Measurements from ENCODE around the gene TLNRD1.

TLNRD1 gene

DNA sequence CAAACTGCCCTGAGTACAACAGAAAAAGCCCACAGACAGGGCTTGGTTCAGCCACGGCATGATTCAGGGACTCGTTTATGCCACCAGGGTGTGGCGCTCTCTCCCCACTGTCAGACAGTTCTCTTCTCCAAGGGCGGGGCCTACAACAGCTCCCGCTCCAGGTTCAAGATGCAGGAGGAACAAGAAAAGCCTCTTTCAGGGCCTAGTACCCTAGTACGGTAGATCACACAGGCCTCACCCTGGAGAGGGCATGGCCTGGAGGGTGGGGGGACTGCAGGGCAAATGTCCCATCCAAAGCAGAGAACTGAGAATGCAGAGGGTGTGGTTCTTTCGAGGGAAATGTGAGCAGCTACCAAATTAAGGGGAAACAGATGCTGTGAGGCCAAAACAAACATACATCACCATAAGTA is 23.1 kb upstream of the TLNRD1 start:
- no peak for DNase-seq (ENCODE audit: low read depth in 4 of 4, low spot score in 1 of 4)

- no peak for DNase-seq (ENCODE audit: low read depth in 4 of 4, low spot score in 1 of 4)
These were observed 21.9 kb upstream of the TLNRD1 start for GRCh38 chr15:80978685-80979329.

- DNase-seq (ENCODE audit: low read depth in 4 of 4, low spot score in 1 of 4): no peak
These were observed 21.1 kb upstream of the TLNRD1 start for GRCh38 chr15:80979538-80980200.

- no peak for DNase-seq (ENCODE audit: low read depth in 4 of 4, low spot score in 1 of 4)
These were observed 18.5 kb upstream of the TLNRD1 start for GRCh38 chr15:80982205-80982604.

- DNase-seq (ENCODE audit: low read depth in 4 of 4, low spot score in 1 of 4): no peak
These were observed 17.9 kb upstream of the TLNRD1 start for GRCh38 chr15:80982839-80983238.

DNA sequence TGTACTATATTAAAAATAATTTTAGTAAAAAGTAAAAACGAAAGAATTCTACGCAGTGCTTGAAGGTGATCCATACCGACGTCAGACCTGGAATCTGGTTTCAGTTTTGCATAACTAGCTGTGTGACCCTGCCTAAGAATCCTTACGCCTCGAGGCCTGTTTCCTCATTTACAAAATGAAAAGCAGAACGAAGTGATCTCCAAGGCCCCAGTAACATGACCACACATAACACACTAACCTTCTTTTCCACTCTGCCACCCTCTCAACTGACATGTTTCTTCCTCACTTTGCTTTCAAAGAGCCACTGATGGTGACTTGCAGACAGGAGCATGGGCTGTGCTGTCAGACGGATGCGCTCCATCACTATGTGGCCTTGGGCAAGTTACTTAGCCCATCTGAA is 15.9 kb upstream of the TLNRD1 start:
- DNase-seq (ENCODE audit: low read depth in 4 of 4, low spot score in 1 of 4): no peak

- DNase-seq (ENCODE audit: low read depth in 4 of 4, low spot score in 1 of 4): no peak
These were observed 14.7 kb upstream of the TLNRD1 start for GRCh38 chr15:80985981-80986380.

DNA sequence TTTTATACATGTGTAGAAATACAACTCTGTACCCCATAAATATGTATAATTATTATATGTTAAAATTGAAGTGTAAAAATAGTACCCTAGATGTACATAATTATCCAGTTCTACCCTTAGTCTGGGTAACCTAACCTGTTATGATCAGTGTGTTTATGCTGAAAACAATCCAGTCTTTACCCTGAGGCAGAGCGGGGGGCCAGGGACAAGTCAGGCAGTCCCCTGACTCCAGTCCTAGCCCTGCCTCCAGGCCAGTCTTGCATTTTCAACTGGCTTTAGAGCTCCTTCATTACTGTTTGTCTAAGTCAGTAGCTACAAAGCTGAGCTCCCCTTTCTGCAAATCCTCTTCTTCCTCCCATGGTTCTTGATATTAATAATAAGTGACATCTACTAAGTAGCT is 14.2 kb upstream of the TLNRD1 start:
- no peak for DNase-seq (ENCODE audit: low read depth in 4 of 4, low spot score in 1 of 4)

GRCh38 chr15:80988148-80988796 is 12.5 kb upstream of the TLNRD1 start:
- DNase-seq (ENCODE audit: low read depth in 4 of 4, low spot score in 1 of 4): no peak

DNA sequence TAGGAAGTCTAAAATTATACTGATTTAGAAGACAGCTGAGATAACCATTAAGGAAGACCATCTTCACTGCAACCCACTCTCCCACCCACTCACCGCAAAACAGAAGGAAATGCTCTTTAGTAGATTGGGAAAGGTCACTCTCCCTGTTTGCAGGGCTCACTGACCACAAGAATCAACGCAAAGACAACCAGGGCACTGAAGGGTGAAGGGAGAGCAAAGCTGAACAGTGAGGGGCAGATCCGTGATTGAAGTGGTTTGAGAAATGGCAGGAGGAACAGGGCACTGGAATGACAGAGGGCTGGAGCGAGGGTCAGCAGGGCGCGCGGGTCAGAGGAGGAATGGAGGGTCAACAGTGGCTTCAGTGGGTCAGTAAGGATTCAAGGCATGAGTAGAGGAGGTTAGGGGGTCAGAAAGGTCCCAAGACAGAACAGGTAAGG is 11.6 kb upstream of the TLNRD1 start:
- no peak for DNase-seq (ENCODE audit: low read depth in 4 of 4, low spot score in 1 of 4)

GRCh38 chr15:80989518-80990478 is 10.9 kb upstream of the TLNRD1 start, which contains the start of gene MESD:
MESD (minus strand) TSS chr15:80989819; CDS start chr15:80989791, 28 bp downstream.
- DNase-seq (ENCODE audit: low read depth in 4 of 4, low spot score in 1 of 4): peak; percentile 97 to 100 (median 98)

DNA sequence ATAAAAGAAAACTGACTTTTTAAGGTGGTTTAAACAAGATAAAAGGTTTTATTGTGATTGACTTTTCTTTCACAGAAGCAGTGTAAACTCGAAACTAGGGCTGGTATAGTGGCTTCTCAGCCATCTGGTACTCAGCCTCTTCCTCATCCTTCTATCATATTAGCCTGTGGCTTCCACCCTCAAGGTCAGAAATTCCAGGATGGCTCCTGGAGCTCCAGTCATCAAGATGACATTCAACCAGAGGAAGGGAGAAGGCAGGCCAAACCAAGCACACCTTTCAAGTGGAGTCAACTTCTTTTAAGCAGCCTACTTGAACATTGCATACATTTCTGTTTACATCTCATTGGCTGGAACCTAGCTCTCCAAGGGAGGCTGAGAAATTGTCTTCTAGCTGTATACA is 9.8 kb upstream of the TLNRD1 start:
- DNase-seq (ENCODE audit: low read depth in 4 of 4, low spot score in 1 of 4): no peak

GRCh38 chr15:80991421-80991820 is 9.3 kb upstream of the TLNRD1 start:
- no peak for DNase-seq (ENCODE audit: low read depth in 4 of 4, low spot score in 1 of 4)

DNA sequence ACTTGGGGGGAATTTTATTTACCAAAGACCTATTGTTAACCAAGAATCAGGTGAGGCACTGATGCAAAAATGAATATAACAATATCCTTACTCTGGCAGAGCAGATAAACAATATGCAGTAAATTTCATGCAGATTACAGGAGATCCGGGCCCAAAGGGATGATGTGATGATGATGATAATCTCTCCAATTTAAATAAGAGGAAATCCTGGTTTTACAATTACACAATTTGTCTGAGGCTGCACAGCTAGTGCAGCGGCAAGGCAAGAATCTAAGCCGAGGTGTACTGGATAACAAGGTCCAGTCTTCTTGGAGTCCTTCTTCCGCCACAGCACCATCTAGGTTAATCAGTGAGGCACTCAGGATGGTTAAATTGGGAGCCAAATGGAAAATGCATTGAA is 8.7 kb upstream of the TLNRD1 start:
- no peak for DNase-seq (ENCODE audit: low read depth in 4 of 4, low spot score in 1 of 4)

DNA sequence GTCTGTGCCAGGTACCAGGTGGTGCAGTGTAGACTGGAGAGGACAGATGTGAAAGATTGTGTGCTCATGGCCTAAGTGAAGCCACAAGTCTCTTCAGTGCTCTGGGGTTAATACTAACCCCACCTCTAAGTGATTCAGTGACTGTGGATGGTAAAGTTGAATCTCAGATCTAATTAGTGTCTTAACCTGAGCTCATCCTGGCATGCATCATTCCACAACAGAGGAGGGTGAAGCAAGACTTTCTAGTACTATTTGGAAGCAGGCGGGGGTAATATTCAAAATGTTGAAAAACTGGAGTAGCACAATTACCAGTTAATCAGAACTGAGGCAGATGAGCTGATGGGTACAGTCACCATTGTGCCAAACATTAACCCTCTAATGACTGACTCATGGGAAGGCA is 8.3 kb upstream of the TLNRD1 start:
- no peak for DNase-seq (ENCODE audit: low read depth in 4 of 4, low spot score in 1 of 4)

DNA sequence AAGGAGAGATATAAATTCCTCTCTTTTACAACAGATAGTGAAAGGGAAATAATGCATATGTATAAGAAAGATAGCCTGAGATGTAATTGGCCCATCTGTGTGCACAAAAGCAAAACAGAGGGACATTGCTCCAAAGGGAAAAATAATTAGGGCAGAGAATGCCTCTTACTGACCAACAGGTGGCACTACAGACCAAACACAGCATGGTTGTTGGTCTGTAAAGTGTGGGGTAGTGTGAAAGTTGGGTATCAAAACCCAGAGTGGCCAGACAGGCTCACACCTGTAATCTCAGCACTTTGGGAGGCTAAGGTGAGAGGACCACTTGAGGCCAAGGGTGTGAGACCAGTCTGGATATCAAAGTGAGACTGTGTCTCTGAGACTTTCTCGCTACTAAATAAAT is 4.5 kb upstream of the TLNRD1 start:
- no peak for DNase-seq (ENCODE audit: low read depth in 4 of 4, low spot score in 1 of 4)

DNA sequence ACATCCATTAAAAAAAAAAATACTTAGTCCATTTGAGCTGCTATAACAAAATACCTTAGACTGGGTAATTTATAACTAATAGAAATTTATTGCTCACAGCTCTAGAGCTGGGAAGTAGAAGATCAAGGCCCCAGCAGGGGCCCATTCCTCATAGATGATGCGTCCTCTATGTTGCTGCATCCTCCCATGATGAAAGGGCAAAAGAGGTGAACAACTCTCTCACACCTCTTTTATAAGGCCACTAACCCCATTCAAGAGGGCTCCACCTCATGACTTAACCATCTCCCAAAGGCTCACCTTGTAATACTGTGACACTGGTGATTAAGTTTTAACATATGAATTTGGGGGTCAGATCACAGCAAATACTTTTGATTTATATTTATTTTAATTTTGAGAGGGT is 3.0 kb upstream of the TLNRD1 start:
- no peak for DNase-seq (ENCODE audit: low read depth in 4 of 4, low spot score in 1 of 4)

DNA sequence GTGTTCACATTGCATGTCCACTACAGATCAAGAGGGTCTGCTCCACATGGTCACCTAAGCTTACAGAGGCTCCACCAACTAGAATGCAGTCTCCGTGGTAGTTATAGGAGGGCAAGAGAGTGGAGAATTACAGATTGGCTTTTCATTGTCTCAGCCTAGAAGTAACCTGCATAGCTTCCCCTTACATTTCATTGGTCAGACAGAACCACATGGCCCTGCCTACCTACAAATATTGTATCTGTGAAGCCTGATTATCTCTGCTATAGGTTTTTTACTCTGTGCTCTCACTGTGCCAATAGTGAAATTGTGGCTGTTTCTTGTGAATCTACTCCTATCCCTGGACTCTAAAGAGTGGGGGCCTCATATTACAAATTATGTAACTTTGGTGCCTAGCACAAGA is 2.5 kb upstream of the TLNRD1 start:
- no peak for DNase-seq (ENCODE audit: low read depth in 4 of 4, low spot score in 1 of 4)

- peak in 2 of 4 experiments; percentile 39 to 64 for DNase-seq (ENCODE audit: low read depth in 4 of 4, low spot score in 1 of 4)
These were observed 1.1 kb upstream of the TLNRD1 start for GRCh38 chr15:80999623-81000036.

DNA sequence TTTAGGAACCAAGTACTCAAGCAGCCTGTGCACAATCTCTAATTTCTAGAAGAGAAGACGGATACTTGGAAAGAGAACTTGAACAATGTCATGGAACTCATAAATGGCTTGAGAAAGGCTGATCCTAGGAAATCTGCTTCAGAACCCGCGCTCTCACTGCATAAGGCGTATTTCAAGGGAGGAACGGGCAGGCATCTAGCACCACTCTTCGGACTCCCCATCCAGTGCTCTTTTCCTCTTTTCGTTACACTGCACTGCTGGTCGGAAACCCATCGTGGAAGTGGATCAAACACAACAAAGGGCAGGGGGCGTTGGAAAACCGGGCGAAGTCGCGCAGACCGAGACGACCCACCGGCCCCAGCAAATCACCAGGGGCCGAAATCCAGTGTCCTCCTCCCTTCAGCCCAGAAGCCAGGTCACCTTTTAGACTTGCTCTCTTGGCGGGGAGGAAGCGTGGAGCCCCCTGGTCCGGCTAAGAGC is 539 bp upstream of the TLNRD1 start:
- peak in 1 of 4 experiments; percentile 9 for DNase-seq (ENCODE audit: low read depth in 4 of 4, low spot score in 1 of 4)

Data from stimulated activated CD4-positive, alpha-beta T cell treated with anti-CD3 and anti-CD28 coated beads, Interleukin-1b, Interleukin-23, amount 100 ng/mL, for 24 hours (primary cell).